HepG2 (cell line): ENCODE results near the gene CAMKMT. TPM values are rescaled to one million over a fixed set of nuclear protein-coding genes. Genes with fewer than 3 reads are reported as not detected.

Experiments used
- ATAC-seq: fragments of 200-7000 bp; cut with Tn5 transposase; 3 replicates; pipeline ENCODE4 v1.9.1; 2020; ENCODE audit warnings: mild to moderate bottlenecking, moderate library complexity
- BruUV-seq: library from RNA; stranded (reverse); fragments of 400-500 nt; replicated peaks from 2 replicates; lab custom pipeline; 2021; lab: Mats Ljungman, UMichigan
- CTCF ChIA-PET: fragments of 300-600 bp; formaldehyde crosslinking; extraction: SDS; loops from one replicate; lab custom pipeline; 2021; ENCODE audit warnings: low total read pairs, inconsistent platforms, low intra/inter-chr PET ratio; lab: Yijun Ruan, JAX
- POLR2A ChIA-PET: fragments of 350-600 bp; sonication (Branson Sonifier 250); formaldehyde crosslinking; loops from one replicate; lab custom pipeline; 2020; ENCODE audit warnings: antibody characterized with exemption, inconsistent platforms; lab: Yijun Ruan, JAX
- DNase-seq: peaks from one replicate; pipeline ENCODE4 v3.0.0-alpha.2; 2015; ENCODE audit warnings: low spot score
- FAIRE-seq: peaks from 3 replicates; lab custom pipeline; 2011; peaks lifted over from hg19 to GRCh38; lab: Jason Lieb, UNC
- H2AFZ ChIP-seq: one replicate; pipeline ENCODE4 v1.6.1; 2011; ENCODE audit warnings: low read length, inconsistent platforms
- H3K27ac ChIP-seq: fragments of 300-600 bp; 3 replicates; pipeline ENCODE4 v1.8.0; 2011; ENCODE audit warnings: mixed run types, mild to moderate bottlenecking, mixed read lengths, low read length, inconsistent platforms; ENCODE audit not compliant: insufficient read depth; ENCODE audit errors: extremely low read length
- H3K27me3 ChIP-seq, 2 experiments: fragments of 200-600 bp in 1 of 2; 2 replicates in 1 of 2; 3 replicates in 1 of 2; pipeline versions ENCODE4 v1.6.0 to v1.8.0; 2011; ENCODE audit warnings: low read length in 2 of 2, mild to moderate bottlenecking in 2 of 2, moderate library complexity in 2 of 2, inconsistent platforms in 1 of 2; ENCODE audit not compliant: insufficient read depth in 2 of 2, control insufficient read depth in 1 of 2
- H3K36me3 ChIP-seq, 2 experiments: fragments of 200-600 bp in 1 of 2; replicated peaks in 1 of 2; 2 replicates in 1 of 2; 3 replicates in 1 of 2; pipeline versions ENCODE4 v1.5.1 to v1.8.0; 2011; ENCODE audit warnings: low read length in 2 of 2, inconsistent platforms in 1 of 2; ENCODE audit not compliant: insufficient read depth in 2 of 2, control insufficient read depth in 1 of 2
- H3K4me1 ChIP-seq: 2 replicates; pipeline ENCODE4 v1.5.1; 2012; ENCODE audit warnings: low read length, inconsistent platforms; ENCODE audit not compliant: insufficient read depth
- H3K4me2 ChIP-seq: 2 replicates; pipeline ENCODE4 v1.6.0; 2011; ENCODE audit warnings: low read depth, low read length, inconsistent platforms
- H3K4me3 ChIP-seq, 3 experiments: fragments of 200-600 bp in 1 of 3; sonication (generic), shearing (Covaris generic) in 1 of 3; replicated peaks in 1 of 3; 2 replicates each; pipeline ENCODE4 v1.5.1; 2011 to 2016; ENCODE audit warnings: low read length in 3 of 3, inconsistent platforms in 2 of 3, low read depth in 2 of 3, mild to moderate bottlenecking in 2 of 3, control low read depth in 1 of 3, mixed read lengths in 1 of 3; ENCODE audit not compliant: insufficient read depth in 1 of 3
- H3K79me2 ChIP-seq: one replicate; pipeline ENCODE4 v1.6.1; 2011; ENCODE audit warnings: low read length, inconsistent platforms; ENCODE audit not compliant: insufficient read depth
- H3K9ac ChIP-seq: 2 replicates; pipeline ENCODE4 v1.6.0; 2011; ENCODE audit warnings: mild to moderate bottlenecking, low read depth, low read length, inconsistent platforms; ENCODE audit not compliant: insufficient read depth
- H3K9me3 ChIP-seq: 2 replicates; pipeline ENCODE4 v1.5.1; 2012; ENCODE audit warnings: mild to moderate bottlenecking, low read length
- H4K20me1 ChIP-seq: 2 replicates; pipeline ENCODE4 v1.6.0; 2011; ENCODE audit warnings: inconsistent platforms, mild to moderate bottlenecking, low read length, moderate library complexity; ENCODE audit not compliant: insufficient read depth
- CCDC6 ChIP-seq: sonication (generic); formaldehyde crosslinking; IDR thresholded peaks from 2 replicates; pipeline ENCODE4 v1.8.1; 2022; ENCODE audit warnings: mild to moderate bottlenecking, missing genetic modification reagents, moderate library complexity
- FOXA3 ChIP-seq: IDR thresholded peaks from 2 replicates; pipeline ENCODE4 v1.6.1; 2016; ENCODE audit warnings: missing genetic modification reagents, missing compliant biosample characterization
- NR2F6 ChIP-seq, 2 experiments: IDR thresholded peaks; 2 replicates each; pipeline ENCODE4 v1.6.1; 2016; ENCODE audit warnings: antibody characterized with exemption in 1 of 2, mild to moderate bottlenecking in 1 of 2
- PRMT3 ChIP-seq: sonication (generic); formaldehyde crosslinking; IDR thresholded peaks from 2 replicates; pipeline ENCODE4 v1.8.1; 2022; ENCODE audit warnings: low read depth, mild to moderate bottlenecking, moderate library complexity, missing genetic modification reagents, borderline replicate concordance
- ZNF337 ChIP-seq: sonication (generic); formaldehyde crosslinking; IDR thresholded peaks from 2 replicates; pipeline ENCODE4 v1.5.1; 2020; ENCODE audit warnings: missing genetic modification reagents, low read depth, mild to moderate bottlenecking, borderline replicate concordance
- ZNF496 ChIP-seq: sonication (generic); formaldehyde crosslinking; IDR thresholded peaks from 2 replicates; pipeline ENCODE4 v1.8.1; 2023; ENCODE audit warnings: mild to moderate bottlenecking, moderate library complexity, missing genetic modification reagents; ENCODE audit not compliant: insufficient replicate concordance
- ZNF501 ChIP-seq: sonication (generic); formaldehyde crosslinking; IDR thresholded peaks from 2 replicates; pipeline ENCODE4 v1.5.1; 2020; ENCODE audit warnings: mild to moderate bottlenecking, moderate library complexity, missing genetic modification reagents
- ZNF790 ChIP-seq: sonication (generic); formaldehyde crosslinking; IDR thresholded peaks from 2 replicates; pipeline ENCODE4 v1.8.0; 2022; ENCODE audit warnings: missing genetic modification reagents, mild to moderate bottlenecking, borderline replicate concordance
- in situ Hi-C: cut with HindIII; loops from 2 replicates; pipeline ENCODE4 v1.10.0; 2017; ENCODE audit warnings: low pct_unique_long_range_greater_than_20kb; ENCODE audit not compliant: extremely low pct_ligation_motif_present
- intact Hi-C: fragments of 100-400 bp; cut with micrococcal nuclease; formaldehyde crosslinking; loops from one replicate; pipeline ENCODE4 v1.10.0; 2022; ENCODE audit not compliant: unreplicated experiment
- polyA plus RNA-seq, 8 experiments: library from polyadenylated mRNA; depleted of rRNA in 3 of 8; stranded (reverse) in 7 of 8; unstranded in 1 of 8; fragments of >200 nt; fragmentation: Illumina TruSeq in 4 of 8; extraction: Trizol in 4 of 8; gene quantifications; 2 replicates each; pipeline versions ENCODE4 v1.2.1 to v1.2.3, GENCODE V29; 2011 to 2016; ENCODE audit warnings: low read depth in 4 of 8, missing spikeins in 1 of 8, mixed read lengths in 1 of 8; ENCODE audit not compliant: insufficient read depth in 1 of 8
- total RNA-seq, 5 experiments: library from RNA; depleted of rRNA; stranded (reverse); fragments of >200 nt; fragmentation: Illumina TruSeq; extraction: Trizol; gene quantifications; 2 replicates each; pipeline ENCODE4 v1.2.3, GENCODE V29; 2016; ENCODE audit warnings: low read depth in 1 of 5
- TF ChIP-seq, protein P1 (sequence below): sonication (generic); formaldehyde crosslinking; conservative IDR thresholded peaks from 2 replicates; pipeline ENCODE4 v1.8.0; 2022; ENCODE audit warnings: missing genetic modification reagents
- TF ChIP-seq, protein P2 (sequence below): sonication (generic); formaldehyde crosslinking; IDR thresholded peaks from 2 replicates; pipeline ENCODE4 v1.4.0; 2020; ENCODE audit warnings: missing genetic modification reagents, low read depth, mild to moderate bottlenecking, borderline replicate concordance
- TF ChIP-seq, protein P3 (sequence below): sonication (generic); IDR thresholded peaks from 2 replicates; pipeline ENCODE4 v1.6.1; 2016; ENCODE audit warnings: low read depth, borderline replicate concordance
- TF ChIP-seq, protein P4 (sequence below): IDR thresholded peaks from 2 replicates; pipeline ENCODE4 v1.6.1; 2012; ENCODE audit warnings: inconsistent platforms
- TF ChIP-seq, protein P5 (sequence below): sonication (generic); formaldehyde crosslinking; IDR thresholded peaks from 2 replicates; pipeline ENCODE4 v1.9.0; 2021; ENCODE audit warnings: missing genetic modification reagents, borderline replicate concordance
- TF ChIP-seq, protein P6 (sequence below): sonication (generic); formaldehyde crosslinking; IDR thresholded peaks from 2 replicates; pipeline ENCODE4 v1.9.0; 2021; ENCODE audit warnings: missing genetic modification reagents, mild to moderate bottlenecking, borderline replicate concordance

CAMKMT gene
- total and polyA plus RNA-seq, 2 of the 13 experiments (the other 11 are each of a cell fraction or from before 2014, with no cell fraction given), result 6.9 to 20.8 TPM

DNA sequence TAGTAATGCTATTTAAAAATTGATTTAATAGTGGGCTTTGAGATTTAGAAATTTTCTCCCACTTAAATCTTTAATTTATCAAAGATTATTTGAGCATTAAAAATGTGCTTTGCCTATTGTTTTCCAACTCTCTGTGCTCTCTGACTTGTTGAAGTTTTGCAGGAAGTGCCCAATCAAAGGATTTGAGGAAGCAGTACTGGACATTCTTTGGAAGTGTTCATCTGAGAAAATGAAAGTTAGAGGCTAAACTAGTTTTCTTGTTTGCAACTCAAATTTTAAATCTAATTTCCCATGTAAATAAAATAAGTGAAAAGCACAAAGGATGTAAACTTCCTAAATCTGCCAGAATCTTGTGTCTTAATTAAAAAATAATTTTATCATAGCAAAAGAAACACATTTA is 89.1 kb downstream of the CAMKMT start:
- Histone ChIP-seq H3K9me3 (no peaks in the 10 kb centered on the region), H3K36me3 (no peaks in the 10 kb centered on the region), H3K27ac (no peak overlapping the region), H4K20me1 (no peaks in the 10 kb centered on the region), H2AFZ (no peak overlapping the region), H3K4me3 (no peak overlapping the region), H3K4me2 (no peak overlapping the region), H3K79me2 (no peaks in the 10 kb centered on the region), H3K4me1 (peaks cover 23% of the 10 kb centered on the region), H3K9ac (no peak overlapping the region), H3K27me3 (no peaks in the 10 kb centered on the region)
- intact Hi-C loops, result no loop called here
- CTCF ChIA-PET, result no interaction called here
- TF ChIP-seq, protein P1, sequence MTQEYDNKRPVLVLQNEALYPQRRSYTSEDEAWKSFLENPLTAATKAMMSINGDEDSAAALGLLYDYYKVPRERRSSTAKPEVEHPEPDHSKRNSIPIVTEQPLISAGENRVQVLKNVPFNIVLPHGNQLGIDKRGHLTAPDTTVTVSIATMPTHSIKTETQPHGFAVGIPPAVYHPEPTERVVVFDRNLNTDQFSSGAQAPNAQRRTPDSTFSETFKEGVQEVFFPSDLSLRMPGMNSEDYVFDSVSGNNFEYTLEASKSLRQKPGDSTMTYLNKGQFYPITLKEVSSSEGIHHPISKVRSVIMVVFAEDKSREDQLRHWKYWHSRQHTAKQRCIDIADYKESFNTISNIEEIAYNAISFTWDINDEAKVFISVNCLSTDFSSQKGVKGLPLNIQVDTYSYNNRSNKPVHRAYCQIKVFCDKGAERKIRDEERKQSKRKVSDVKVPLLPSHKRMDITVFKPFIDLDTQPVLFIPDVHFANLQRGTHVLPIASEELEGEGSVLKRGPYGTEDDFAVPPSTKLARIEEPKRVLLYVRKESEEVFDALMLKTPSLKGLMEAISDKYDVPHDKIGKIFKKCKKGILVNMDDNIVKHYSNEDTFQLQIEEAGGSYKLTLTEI (CRISPR knock-in tag), result no peak
- no peak for TF ChIP-seq CCDC6
- TF ChIP-seq, protein P2, sequence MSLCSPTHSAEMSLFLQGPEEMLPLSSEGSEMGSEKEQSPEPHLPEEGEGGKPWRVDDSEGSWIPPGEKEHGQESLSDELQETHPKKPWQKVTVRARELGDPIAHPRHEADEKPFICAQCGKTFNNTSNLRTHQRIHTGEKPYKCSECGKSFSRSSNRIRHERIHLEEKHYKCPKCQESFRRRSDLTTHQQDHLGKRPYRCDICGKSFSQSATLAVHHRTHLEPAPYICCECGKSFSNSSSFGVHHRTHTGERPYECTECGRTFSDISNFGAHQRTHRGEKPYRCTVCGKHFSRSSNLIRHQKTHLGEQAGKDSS, result no peak
- TF ChIP-seq ZNF337 (CRISPR knock-in tag), result no peak
- TF ChIP-seq, protein P3, sequence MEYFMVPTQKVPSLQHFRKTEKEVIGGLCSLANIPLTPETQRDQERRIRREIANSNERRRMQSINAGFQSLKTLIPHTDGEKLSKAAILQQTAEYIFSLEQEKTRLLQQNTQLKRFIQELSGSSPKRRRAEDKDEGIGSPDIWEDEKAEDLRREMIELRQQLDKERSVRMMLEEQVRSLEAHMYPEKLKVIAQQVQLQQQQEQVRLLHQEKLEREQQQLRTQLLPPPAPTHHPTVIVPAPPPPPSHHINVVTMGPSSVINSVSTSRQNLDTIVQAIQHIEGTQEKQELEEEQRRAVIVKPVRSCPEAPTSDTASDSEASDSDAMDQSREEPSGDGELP, result no peak
- TF ChIP-seq ZNF501 (CRISPR knock-in tag), result no peak
- TF ChIP-seq, protein P4, sequence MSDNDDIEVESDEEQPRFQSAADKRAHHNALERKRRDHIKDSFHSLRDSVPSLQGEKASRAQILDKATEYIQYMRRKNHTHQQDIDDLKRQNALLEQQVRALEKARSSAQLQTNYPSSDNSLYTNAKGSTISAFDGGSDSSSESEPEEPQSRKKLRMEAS, result no peak
- TF ChIP-seq, protein P5, sequence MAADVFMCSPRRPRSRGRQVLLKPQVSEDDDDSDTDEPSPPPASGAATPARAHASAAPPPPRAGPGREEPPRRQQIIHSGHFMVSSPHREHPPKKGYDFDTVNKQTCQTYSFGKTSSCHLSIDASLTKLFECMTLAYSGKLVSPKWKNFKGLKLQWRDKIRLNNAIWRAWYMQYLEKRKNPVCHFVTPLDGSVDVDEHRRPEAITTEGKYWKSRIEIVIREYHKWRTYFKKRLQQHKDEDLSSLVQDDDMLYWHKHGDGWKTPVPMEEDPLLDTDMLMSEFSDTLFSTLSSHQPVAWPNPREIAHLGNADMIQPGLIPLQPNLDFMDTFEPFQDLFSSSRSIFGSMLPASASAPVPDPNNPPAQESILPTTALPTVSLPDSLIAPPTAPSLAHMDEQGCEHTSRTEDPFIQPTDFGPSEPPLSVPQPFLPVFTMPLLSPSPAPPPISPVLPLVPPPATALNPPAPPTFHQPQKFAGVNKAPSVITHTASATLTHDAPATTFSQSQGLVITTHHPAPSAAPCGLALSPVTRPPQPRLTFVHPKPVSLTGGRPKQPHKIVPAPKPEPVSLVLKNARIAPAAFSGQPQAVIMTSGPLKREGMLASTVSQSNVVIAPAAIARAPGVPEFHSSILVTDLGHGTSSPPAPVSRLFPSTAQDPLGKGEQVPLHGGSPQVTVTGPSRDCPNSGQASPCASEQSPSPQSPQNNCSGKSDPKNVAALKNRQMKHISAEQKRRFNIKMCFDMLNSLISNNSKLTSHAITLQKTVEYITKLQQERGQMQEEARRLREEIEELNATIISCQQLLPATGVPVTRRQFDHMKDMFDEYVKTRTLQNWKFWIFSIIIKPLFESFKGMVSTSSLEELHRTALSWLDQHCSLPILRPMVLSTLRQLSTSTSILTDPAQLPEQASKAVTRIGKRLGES (CRISPR knock-in tag), result no peak
- no peak for TF ChIP-seq ZNF790 (CRISPR knock-in tag)
- no peak for TF ChIP-seq NR2F6 (IDR thresholded peaks at IDR 0.05)
- no peak for TF ChIP-seq NR2F6 (CRISPR knock-in tag; IDR thresholded peaks at IDR 0.05)
- TF ChIP-seq FOXA3, result no peak
- TF ChIP-seq, protein P6, sequence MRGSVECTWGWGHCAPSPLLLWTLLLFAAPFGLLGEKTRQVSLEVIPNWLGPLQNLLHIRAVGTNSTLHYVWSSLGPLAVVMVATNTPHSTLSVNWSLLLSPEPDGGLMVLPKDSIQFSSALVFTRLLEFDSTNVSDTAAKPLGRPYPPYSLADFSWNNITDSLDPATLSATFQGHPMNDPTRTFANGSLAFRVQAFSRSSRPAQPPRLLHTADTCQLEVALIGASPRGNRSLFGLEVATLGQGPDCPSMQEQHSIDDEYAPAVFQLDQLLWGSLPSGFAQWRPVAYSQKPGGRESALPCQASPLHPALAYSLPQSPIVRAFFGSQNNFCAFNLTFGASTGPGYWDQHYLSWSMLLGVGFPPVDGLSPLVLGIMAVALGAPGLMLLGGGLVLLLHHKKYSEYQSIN (CRISPR knock-in tag), result no peak
- no peak for TF ChIP-seq ZNF496 (CRISPR knock-in tag)
- no peak for TF ChIP-seq PRMT3
- POLR2A ChIA-PET, result no interaction called here
- FAIRE-seq (no peak), DNase-seq (no peak), ATAC-seq (no peak)
- no TSS peak for BruUV-seq
- in situ Hi-C loops, result no loop called here
